ENCODE measurements around the gene RNF213.
"Not testable (repeated sequence)": the region's sequence is repeated elsewhere in the genome, so short reads cannot be mapped to it uniquely, and the experiment has no call there.

Gene RNF213

DNA sequence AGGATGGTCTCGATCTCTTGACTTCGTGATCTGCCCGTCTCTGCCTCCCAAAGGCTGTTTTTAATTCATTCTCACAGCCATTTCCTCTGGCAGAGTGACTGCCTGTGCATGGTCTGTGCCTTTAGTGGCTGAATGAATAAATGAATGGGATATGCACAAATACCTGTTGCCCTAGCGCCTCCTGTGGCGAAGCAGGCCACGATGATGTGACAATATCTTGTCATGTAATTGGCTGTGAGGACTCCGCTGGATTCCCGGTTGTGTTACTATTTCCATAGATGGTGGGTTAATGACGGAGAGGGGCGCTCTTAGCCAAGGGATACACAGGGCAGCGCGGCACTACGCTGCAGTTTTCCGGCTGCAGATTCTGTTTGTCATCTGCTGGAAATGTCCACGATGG is 127.5 kb downstream of the RNF213 start:
- in situ Hi-C loops (cut with MboI; ENCODE audit: low sequenced_read_pairs), result no loop called here

DNA sequence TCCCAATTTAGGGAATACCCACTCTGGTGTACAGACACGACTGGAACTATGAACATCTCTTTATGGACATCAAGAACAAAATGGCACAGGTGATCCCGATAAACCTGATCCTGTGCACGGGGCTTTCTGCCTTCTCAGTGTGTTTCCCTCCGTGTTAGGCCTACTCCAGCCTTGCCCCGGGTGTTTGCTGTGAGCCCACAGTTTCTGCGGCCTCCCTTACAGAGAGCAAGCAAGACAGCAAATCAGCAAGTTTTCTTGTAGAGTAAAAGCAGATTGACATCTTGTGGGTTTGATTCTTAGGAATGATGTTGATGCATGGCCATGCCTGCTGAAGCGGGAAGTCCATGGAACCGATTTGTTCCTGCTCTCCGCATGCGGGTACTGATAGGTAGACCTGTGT is 127.9 kb downstream of the RNF213 start:
- in situ Hi-C loops (cut with MboI; ENCODE audit: low sequenced_read_pairs), result no loop called here

DNA sequence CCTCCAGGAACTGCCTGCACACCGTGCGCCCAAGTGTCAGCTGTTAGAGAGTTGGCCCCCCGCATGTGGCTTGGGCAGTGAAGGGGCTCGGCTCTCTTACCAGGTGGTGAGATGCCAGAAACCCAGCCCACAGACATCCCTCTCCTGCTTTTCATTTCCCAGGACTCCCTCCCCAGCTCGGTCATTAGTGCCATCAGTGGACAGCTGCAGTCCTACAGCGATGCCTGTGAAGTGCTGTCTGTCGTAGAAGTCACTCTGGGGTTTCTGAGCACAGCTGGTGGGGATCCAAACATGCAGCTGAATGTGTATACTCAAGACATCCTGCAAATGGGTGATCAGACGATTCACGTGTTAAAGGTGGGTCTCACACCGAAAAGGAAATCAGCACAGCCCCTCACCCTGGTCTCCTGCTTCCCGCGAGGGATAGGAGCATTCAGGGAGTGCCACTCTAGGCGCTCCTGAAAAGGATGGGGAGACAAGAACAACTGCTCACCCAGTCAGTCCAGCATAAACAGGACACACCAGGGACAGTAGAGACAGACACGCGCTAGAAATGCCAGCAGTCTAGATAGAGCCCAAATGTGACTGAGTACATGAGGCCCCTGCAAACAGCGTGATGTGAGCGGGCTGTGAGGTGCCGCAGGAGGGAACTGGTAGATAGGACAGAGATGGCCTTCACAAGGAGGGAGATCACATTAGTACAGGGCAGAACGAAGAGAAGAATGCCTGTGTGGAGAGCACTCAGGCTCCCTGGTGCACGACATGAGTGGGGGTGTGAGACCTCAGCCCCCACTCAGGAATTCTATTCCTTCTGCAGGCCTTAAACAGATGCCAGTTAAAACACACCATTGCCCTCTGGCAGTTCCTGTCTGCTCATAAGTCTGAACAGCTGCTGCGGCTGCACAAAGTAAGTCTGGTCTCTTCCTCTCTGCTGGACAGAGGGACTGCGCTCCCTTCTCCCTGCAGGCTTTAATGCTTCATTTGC is 128.7 kb downstream of the RNF213 start:
- in situ Hi-C loops (cut with MboI; ENCODE audit: low sequenced_read_pairs), result no loop called here

DNA sequence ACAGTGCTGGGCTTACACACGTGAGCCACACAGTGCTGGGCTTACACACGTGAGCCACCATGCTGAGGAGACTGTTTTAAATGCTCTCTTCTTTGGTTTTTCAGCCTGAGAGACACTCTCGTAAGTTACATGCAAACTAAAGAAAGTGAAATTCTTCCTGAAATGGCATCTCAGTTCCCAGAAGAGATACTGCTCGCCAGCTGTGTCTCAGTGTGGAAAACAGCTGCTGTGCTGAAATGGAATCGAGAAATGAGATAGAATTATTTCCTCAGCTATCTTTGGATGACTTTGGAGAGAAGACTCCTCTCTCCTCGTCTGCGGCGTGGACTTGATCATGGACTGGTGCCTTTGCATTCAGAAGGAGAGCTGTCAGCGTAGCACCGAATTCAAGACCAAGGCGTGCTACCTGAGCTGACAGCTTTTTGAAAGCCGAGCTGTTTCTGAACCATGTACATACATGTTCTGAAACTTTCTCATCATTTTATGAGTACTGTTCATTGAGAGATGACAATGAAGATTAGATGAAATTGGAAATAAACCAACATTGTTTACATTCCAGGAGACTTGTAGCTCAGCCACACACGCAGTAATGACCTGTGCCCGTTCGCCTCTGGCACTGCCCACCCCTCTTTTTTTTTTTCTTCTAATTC is 132.7 kb downstream of the RNF213 start:
- in situ Hi-C loops (cut with MboI; ENCODE audit: low sequenced_read_pairs), result no loop called here

DNA sequence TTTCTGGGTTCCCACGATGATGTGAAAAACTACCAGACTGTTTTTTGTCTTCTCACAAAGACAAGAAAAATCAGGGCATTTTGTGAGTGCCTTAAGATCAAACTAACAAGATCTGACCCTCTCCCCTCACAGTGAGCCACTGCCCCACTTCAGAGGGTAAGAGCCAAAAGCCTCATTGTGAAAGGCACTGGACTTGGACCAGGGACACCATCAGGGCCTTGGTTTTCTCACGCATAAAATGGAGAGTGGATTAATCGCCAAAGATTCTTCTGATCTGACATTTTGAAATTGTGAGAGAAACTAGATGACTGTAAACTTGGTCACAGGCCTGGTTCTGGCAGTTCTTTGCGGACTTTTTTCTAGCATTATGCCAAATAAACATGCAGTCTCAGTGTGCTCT is 133.3 kb downstream of the RNF213 start:
- in situ Hi-C loops (cut with MboI; ENCODE audit: low sequenced_read_pairs), result no loop called here

DNA sequence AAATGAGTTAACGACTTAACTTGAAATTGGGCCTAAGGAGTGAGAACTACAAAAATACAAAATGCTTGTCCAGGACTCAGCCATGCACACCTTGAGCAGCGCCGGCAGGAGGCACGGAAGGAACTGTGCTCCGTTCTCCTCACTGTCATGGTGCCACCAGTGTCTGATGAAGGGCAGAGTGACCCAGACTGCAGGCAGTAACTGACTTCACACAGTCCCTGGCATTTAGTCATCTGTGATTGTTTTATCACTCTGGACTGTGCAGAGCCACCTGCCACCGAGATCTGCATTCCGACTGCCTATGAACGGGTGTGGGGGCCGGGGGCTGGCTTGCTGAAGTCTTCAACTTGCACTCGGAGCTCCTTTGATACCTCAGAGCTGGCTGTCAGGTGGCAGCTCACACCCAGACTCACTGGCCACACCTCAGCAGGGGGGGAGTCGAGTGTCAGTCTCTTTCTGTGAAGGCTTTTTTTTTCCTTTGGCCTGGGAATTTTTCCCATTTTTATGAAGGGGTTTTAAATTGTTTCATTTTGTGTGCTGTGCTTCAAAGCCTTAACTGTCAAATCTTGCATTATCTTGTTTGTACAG is 134.1 kb downstream of the RNF213 start:
- in situ Hi-C loops (cut with MboI; ENCODE audit: low sequenced_read_pairs), result no loop called here

DNA sequence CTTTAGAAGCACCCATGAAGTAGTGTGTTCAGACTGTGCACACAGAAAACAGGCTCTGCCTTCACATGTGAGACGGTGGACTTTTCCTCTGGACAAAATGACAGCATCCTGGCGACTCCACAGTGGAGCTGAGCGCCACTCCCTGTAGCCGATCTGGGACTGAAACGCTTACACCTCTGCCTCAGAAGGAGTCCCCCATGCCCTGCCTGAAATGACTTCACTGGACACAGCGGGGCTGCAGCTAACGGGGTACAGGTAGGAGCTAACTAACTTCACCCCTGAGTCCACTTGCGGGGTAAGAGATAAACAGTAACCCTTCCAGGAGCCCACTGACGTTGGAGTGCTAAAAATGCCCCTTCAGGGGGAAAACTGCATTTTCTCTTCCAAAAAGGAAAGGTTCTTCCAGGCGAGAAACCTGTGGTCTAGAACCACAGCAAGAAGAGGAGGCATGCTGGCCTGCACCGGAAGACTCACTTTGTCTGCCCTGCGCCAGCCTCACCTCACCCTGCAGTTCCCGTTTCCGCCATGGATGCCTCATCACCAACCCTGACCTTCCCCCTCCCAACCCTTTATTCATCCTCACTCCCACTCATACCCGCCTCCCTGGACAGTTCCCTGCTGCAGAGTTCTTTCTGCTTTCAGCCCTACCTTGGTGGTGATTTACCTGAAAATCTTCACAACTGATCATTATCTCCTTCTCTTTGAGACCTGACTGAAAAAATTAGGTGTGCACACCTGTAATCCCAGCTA is 134.9 kb downstream of the RNF213 start:
- in situ Hi-C loops (cut with MboI; ENCODE audit: low sequenced_read_pairs), result no loop called here

DNA sequence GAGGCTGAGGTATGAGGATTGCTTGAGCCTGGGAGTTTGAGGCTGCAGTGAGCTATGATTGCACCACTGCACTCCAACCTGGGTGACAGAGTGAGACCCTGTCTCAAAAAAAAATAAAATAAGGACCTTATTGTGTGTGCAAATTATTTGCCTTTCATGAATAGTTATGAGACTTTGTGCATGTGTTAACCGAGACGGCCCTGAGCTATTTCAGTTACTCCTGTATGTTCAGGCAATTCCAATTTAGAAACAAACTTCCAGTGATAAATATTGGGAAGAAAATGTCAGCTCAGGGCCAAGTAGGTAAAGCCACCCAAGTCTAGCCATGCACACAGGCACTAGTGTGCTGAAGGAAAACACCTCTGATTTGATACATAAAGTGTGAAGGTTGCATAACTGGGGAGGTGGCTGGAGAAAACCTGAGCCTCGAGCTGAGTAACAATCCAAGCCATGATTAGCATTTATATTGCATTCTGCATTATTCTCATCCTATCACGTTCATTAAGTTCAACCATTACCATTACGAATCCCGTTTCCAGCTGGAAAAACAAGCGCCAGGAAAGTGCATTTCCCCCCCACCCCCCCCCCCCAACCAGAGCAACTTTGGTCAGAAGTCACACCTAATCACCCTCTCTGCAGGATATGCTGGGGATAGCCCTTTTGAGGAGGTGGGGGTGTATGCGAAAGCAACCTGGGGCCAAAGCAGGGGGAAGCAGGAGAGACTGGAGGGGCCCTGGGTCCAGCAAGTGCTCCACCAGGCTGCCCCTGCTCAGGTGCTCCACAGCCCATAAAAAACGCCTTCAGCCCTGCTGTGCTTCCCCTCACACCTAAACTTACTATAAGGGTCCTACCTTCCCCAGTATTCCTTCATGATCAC is 135.7 kb downstream of the RNF213 start:
- in situ Hi-C loops (cut with MboI; ENCODE audit: low sequenced_read_pairs), result no loop called here

DNA sequence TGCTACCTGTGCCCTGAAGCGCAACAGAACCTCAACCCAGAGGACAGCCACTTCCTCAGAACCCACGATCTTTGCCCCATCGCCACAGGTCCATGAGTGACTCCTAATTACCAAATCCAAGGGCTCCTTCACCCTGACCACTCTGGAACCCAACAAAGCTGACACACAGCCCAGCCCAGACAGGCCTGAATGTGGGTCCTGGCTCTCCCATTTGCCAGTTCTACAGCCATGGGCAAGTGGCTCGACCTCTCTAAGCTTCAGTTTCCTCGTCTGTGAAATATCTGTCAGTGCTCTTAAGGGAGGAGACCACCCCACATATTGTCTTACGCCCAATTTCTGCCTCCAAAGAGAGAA is 136.4 kb downstream of the RNF213 start:
- in situ Hi-C loops (cut with MboI; ENCODE audit: low sequenced_read_pairs), result no loop called here

DNA sequence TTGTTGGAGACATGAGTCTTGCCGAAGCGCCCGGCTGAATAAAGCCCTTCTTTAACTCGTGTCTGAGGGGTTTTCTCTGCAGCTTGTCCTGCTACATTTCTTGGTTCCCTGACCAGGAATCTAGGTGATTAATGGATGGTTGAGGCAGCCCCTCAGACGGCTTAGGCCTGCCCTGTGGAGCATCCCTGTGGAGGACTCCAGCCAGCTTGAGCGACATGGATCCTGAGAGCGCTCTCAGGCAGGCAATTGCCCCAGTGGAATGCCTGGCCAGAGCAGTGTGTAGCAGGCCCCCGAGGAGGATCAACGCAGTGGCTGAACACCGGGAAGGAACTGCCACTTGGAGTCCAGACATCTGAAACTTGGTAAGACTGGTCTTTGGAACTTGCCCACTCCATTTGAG is 137.0 kb downstream of the RNF213 start:
- in situ Hi-C loops (cut with MboI; ENCODE audit: low sequenced_read_pairs), result no loop called here

DNA sequence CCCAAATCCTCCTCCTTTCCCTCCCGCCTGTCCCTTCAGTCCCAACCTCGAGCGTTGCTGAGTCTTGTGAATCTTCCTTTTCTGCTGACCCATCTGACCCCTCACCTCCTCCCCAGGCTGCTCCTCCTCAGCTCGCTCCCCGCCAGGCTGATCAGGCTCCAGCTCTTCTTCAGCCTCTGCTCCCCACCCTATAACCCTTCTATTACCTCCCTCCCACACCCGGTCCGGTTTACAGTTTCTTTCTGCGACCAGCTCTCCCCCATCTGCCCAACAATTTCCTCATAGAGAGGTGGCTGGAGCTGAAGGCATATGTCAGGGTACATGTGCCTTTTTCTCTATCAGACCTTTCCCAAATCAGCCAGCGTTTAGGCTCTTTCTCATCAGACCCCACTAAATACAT is 140.4 kb downstream of the RNF213 start:
- in situ Hi-C loops (cut with MboI; ENCODE audit: low sequenced_read_pairs), result not testable (repeated sequence)

DNA sequence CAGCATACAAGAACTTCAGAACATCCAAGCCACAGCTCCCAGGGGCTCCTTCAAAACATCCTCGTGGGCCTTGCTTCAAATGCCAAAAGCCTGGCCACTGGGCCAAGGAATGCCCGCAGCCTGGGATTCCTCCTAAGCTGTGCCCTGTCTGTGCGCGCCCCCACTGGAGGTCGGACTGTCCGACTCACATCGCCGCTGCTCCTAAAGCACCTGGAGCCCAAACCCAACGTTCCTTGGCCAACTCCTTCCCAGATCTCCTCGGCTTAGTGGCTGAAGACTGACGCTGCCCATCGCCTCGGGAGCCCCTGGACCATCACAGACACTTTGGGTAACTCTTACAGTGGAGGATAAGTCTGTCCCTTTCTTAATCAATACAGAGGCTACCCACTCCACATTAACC is 141.4 kb downstream of the RNF213 start:
- in situ Hi-C loops (cut with MboI; ENCODE audit: low sequenced_read_pairs), result not testable (repeated sequence)

DNA sequence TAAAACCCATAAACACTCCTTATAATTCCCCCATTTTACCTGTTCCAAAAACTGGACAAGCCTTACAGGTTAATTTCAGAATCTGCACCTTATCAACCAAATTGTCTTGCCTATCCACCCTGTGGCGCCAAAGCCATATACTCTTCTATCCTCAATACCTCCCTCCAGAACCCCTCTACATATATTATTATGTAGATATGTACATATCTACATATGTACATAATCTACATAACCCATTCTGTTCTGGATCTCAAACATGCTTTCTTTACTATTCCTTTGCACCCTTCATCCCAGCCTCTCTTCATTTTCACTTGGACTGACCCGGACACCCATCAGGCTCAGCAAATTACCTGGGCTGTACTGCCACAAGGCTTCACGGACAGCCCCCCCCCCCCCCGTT is 142.3 kb downstream of the RNF213 start:
- in situ Hi-C loops (cut with MboI; ENCODE audit: low sequenced_read_pairs), result no loop called here

DNA sequence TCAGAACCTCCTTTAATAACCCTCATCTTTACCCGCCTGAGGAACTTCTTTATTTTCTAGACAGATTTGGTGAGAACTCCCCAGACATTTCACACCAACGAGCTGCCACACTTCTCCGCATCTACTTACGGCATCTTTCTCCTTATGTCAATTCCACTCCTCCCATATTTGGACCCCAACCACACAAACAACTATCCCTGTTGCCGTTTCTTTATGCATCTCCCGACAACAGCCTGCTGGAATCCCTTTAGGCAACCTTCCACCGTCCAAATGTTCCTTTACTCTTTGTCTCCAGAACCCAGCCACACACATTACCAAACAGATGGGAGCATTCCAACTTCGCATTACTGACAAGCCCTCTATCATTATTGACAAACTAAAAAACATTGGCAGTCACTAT is 145.5 kb downstream of the RNF213 start:
- in situ Hi-C loops (cut with MboI; ENCODE audit: low sequenced_read_pairs), result no loop called here

DNA sequence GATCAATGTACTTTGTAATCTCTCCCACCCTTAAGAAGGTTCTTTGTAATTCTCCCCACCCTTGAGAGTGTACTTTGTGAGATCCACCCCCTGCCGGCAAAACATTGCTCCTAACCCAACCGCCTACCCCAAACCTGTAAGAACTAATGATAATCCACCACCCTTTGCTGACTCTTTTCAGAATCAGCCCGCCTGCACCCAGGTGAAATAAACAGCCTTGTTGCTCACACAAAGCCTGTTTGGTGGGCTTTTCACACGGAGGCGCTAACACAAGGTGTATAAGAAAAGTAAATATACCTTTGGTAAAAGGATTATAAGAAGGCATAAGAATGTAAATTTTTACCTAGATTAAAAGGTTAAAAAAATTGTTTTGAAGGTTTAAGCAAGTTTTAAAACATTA is 147.3 kb downstream of the RNF213 start:
- in situ Hi-C loops (cut with MboI; ENCODE audit: low sequenced_read_pairs), result not testable (repeated sequence)

DNA sequence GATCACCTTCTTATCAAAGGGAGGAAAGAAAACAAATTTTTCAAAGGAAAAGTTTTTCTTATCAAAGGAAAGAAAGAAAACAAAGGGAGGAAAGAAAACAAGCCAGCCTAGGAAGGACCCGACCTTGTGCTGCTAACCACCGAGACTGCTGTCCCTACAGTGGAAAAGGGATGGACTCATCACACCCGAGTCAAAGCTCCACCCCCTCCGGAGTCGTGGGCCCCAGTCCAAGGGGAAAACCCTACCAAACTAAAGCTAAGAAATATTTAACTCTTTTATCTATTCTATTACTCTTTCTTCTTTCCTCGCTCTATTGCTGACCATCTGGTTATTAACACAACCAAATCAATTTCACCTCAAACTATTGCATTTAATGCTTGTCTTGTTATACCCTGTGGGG is 148.2 kb downstream of the RNF213 start:
- in situ Hi-C loops (cut with MboI; ENCODE audit: low sequenced_read_pairs), result no loop called here

DNA sequence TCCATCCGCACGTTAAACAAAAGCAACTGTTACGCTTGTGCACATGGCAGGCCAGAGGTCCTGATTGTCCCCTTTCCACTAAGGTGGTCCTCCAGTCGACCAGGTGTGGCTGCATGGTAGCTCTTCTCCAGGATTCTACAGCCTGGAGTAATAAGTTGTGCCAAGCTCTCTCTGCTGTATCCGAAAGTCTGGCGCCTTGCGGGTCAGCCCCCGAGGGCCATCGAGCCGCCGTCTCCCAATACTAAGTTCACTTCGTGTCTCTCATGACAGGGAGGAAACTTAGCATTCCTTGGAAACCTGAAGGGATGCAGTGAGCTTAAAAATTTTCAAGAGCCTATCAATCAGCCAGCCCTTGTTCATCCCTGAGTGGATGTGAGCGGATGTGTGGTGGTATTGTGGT is 149.0 kb downstream of the RNF213 start:
- in situ Hi-C loops (cut with MboI; ENCODE audit: low sequenced_read_pairs), result no loop called here

DNA sequence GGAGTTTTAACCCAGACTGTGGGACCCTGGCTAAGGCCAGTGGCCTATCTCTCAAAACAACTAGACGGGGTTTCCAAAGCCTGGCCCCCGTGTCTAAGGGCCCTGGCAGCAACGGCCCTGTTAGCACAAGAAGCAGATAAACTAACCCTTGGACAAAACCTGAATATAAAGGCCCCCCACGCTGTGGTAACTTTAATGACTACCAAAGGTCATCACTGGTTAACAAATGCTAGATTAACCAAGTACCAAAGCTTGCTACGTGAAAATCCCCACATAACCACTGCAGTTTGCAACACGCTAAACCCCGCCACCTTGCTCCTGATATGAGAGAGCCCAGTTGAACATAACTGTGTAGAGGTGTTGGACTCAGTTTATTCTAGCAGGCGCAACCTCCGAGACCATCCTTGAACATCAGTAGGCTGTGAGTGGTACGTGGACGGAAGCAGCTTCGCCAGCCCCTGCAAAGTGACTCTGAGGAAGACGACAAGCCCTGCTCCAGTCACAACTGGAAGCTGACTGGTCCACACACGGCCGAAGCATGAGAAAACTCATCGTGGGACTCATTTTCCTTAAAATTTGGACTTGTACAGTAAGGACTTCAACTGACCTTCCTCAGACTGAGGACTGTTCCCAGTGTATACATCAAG is 149.9 kb downstream of the RNF213 start:
- in situ Hi-C loops (cut with MboI; ENCODE audit: low sequenced_read_pairs), result not testable (repeated sequence)

DNA sequence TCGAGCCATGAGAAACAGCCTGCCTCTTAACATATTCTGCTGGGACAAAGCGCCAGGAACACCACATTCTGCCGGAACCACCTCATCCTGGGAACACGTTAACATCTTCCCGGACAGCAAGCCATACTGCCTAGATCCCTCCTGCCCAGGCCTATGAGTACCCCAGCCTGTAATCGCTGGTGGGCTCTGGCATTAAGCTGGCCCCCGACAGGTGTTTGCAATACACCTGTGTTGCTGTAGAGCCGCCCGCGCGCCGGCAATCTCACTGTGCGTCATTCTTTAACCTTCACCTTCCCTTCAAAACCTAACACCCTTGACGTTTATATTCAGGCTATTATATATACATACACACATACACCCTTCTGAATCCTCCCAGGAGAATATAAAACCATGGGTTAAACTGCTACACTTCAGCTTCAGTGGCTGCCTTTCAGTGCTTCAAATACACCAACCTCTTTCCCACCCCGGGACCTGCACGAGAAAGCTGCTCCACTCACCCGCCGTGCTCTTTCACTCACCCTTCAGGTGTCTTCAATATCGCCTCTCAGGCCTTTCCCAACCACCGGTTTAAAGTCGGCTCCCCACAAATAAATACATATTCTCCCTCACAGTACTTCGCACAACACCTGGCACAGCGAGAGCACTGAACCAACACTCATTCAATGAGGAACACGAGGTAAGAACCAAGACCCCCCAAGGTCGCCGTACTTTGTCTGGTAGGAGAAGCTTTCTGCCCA is 153.3 kb downstream of the RNF213 start:
- in situ Hi-C loops (cut with MboI; ENCODE audit: low sequenced_read_pairs), result no loop called here
